Measurements from ENCODE around the gene OR6S1. TPM values are rescaled to one million over a fixed set of nuclear protein-coding genes. Genes with fewer than 3 reads are reported as not detected.
"Not testable (repeated sequence)": the region's sequence is repeated elsewhere in the genome, so short reads cannot be mapped to it uniquely, and the experiment has no call there.

Gene OR6S1
- total RNA-seq, 2 experiments from 2014 or later, result not detected

- intact Hi-C loops (cut with micrococcal nuclease), result no loop called here
- no peak overlapping the region for H3K4me3 Mint-ChIP-seq
- no peaks in the 10 kb centered on the region for H3K36me3 Mint-ChIP-seq
- H3K27ac Mint-ChIP-seq, result no peak overlapping the region
- CTCF ChIA-PET, result interaction anchor here (0.7 to 5.5 kb wide), 3 partner anchors 76 to 282 kb away, joined by 3 to 64 read pairs (median 15); no protein-coding TSS in a partner anchor
- H3K9me3 Mint-ChIP-seq, result no peaks in the 10 kb centered on the region
- POLR2A ChIA-PET, result no interaction called here
- no peaks in the 10 kb centered on the region for H3K27me3 Mint-ChIP-seq
- no peak for DNase-seq
- H3K4me1 Mint-ChIP-seq (ENCODE audit: low read depth), result peaks cover 8% of the 10 kb centered on the region
Measured at GRCh38 chr14:20606902-20607242, 34.6 kb downstream of the OR6S1 start.

DNA sequence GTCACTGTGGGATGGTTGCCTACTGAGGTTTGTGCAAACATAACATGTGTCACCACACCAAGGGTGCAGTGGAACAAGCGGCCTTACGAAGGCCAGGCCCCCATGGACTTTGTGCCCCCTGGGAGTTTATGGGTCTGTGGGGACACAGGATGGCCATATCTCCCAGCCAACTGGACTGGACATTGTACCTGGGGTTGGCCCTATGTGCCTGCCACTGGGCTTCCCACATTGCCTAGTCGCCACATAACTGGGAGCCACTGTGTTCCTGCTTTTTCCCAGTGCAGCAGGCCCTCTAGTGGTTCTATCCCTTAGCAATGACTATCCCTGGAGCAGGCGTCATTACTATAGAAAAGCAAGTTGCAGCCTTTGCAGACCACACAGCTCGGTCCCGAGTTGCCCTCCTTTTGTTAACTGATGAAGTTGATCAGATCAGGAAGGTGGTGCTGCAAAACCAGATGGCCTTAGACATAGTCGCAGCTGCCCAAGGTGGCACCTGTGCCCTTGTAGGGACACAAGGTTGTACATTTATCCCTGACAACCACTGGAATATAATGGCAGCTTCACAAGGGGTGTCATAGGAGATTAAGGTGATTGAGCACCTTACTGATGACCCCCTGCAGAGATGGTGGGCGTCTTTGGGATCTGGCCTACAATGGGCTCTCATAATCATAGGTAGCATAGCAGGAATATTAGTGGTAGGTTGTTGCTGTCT is 35.1 kb downstream of the OR6S1 start:
- H3K27ac Mint-ChIP-seq, result no peak overlapping the region
- no peaks in the 10 kb centered on the region for H3K27me3 Mint-ChIP-seq
- ChIA-PET CTCF (interaction anchor here (3.0 to 5.5 kb wide), 2 partner anchors 75 to 277 kb away, joined by 15 to 64 read pairs; no protein-coding TSS in a partner anchor), POLR2A (interaction anchor here (0.6 kb wide), 1 partner anchor 191 kb away, joined by 3 read pairs; no protein-coding TSS in a partner anchor)
- peaks cover 8% of the 10 kb centered on the region for H3K4me1 Mint-ChIP-seq (ENCODE audit: low read depth)
- intact Hi-C loops (cut with micrococcal nuclease), result no loop called here
- no peaks in the 10 kb centered on the region for H3K36me3 Mint-ChIP-seq
- H3K9me3 Mint-ChIP-seq, result no peaks in the 10 kb centered on the region
- DNase-seq, result no peak
- H3K4me3 Mint-ChIP-seq, result no peak overlapping the region

DNA sequence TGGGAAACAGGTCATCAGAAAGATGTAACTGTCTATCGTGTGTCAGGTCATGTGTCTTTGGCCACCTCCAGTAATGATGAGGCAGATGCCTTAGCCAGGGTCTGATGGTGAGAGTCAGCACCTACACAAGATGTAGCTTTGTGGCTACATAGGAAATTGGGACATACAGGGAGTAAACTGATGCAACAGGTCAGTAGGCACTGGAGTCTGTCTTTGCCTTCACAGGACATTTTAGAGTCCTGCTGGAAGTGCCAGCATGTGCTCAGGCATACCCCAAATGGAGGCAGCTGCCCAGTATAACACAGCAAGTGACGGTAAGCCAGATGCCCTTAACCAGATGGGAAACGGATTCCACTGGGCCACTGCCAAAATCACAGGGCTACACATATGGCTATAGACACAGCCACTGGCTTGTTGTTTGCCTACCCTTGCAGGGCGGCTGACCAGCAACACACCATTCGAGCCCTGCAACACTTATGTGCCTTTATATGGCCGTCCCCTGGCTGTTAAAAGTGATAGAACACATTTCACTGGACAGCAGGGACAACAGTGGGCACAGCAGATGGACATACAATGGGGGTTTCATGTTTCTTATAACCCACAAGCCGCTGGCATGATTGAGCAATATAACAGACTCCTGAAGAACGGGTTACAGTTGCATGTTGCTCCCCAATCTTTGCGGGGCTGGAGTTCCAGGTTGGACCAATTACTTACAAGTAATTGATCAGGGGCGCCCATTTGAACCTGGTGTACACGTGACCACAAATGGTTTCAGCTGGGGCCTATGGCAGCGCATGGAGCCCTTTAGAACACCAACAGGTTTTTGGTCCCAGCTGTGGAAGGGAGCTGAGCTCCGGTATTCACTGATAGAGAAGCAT is 37.4 kb downstream of the OR6S1 start:
- no peak for DNase-seq
- Mint-ChIP-seq H3K27ac (no peak overlapping the region), H3K4me1 (ENCODE audit: low read depth) (peaks cover 8% of the 10 kb centered on the region), H3K36me3 (no peaks in the 10 kb centered on the region), H3K27me3 (no peaks in the 10 kb centered on the region), H3K9me3 (no peaks in the 10 kb centered on the region), H3K4me3 (no peak overlapping the region)
- ChIA-PET CTCF (no interaction called here), POLR2A (no interaction called here)
- intact Hi-C loops (cut with micrococcal nuclease), result no loop called here

DNA sequence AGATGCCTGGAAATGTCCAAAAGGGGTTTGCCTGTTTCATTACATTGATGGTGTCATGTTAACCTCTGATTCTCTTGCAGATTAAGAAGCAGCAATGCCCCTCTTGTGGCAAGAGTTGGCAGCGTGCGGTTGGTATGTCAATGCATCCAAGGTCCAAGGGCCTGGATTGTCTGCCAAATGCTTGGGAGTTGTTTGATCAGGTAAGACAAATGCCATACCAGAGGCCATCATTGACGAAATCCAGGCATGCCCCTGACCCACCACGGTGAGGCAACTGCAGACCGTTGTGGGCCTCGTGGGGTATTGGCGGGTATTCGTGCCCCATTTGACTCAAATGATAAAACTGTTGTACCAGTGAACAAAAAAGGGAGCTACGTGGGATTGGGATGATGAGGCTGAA is 38.9 kb downstream of the OR6S1 start:
- H3K27me3 Mint-ChIP-seq, result no peaks in the 10 kb centered on the region
- DNase-seq, result no peak
- H3K4me3 Mint-ChIP-seq, result no peak overlapping the region
- no peaks in the 10 kb centered on the region for H3K36me3 Mint-ChIP-seq
- no peak overlapping the region for H3K27ac Mint-ChIP-seq
- intact Hi-C loops (cut with micrococcal nuclease), result no loop called here
- H3K9me3 Mint-ChIP-seq, result no peaks in the 10 kb centered on the region
- ChIA-PET POLR2A (no interaction called here), CTCF (no interaction called here)
- peaks cover 3% of the 10 kb centered on the region for H3K4me1 Mint-ChIP-seq (ENCODE audit: low read depth)

GRCh38 chr14:20601522-20601921 is 40.0 kb downstream of the OR6S1 start:
- ChIA-PET CTCF (no interaction called here), POLR2A (no interaction called here)
- DNase-seq, result no peak
- no peak overlapping the region for H3K27ac Mint-ChIP-seq
- no peaks in the 10 kb centered on the region for H3K27me3 Mint-ChIP-seq
- intact Hi-C loops (cut with micrococcal nuclease), result no loop called here
- no peak overlapping the region for H3K4me3 Mint-ChIP-seq
- H3K4me1 Mint-ChIP-seq (ENCODE audit: low read depth), result no peaks in the 10 kb centered on the region
- H3K9me3 Mint-ChIP-seq, result no peaks in the 10 kb centered on the region
- no peaks in the 10 kb centered on the region for H3K36me3 Mint-ChIP-seq

DNA sequence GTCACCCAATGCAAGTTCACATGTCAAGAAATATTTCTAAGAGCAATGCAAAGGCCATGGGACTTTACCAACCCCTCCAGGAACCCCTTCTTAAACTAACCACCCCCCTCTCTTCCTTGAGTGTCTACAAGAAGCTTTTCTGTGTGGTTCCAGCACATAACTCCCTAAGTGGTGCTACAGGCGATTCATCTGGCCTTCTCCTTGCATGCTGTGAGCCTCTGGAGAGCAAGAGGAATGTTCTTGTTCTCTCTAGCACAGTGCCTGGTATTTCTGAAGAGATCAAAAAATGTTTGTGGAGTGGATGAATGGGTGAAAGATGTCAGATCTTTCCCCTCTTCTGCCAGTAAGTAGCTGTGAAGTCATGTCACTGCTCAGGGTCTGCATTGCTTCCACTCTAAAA is 44.4 kb downstream of the OR6S1 start:
- H3K4me3 Mint-ChIP-seq, result no peak overlapping the region
- no peak for DNase-seq
- H3K9me3 Mint-ChIP-seq, result no peaks in the 10 kb centered on the region
- POLR2A ChIA-PET, result no interaction called here
- H3K27me3 Mint-ChIP-seq, result peaks cover 2% of the 10 kb centered on the region
- H3K4me1 Mint-ChIP-seq (ENCODE audit: low read depth), result no peaks in the 10 kb centered on the region
- intact Hi-C loops (cut with micrococcal nuclease), result no loop called here
- H3K36me3 Mint-ChIP-seq, result no peaks in the 10 kb centered on the region
- H3K27ac Mint-ChIP-seq, result no peak overlapping the region
- CTCF ChIA-PET, result interaction anchor here (0.6 to 0.9 kb wide), 3 partner anchors 12 to 99 kb away, joined by 3 read pairs; no protein-coding TSS in a partner anchor

- intact Hi-C loops (cut with micrococcal nuclease); H3K36me3 Mint-ChIP-seq; H3K9me3 Mint-ChIP-seq; CTCF ChIA-PET; H3K27me3 Mint-ChIP-seq; H3K4me3 Mint-ChIP-seq; H3K4me1 Mint-ChIP-seq (ENCODE audit: low read depth); POLR2A ChIA-PET; DNase-seq; H3K27ac Mint-ChIP-seq: not testable (repeated sequence)
Measured at GRCh38 chr14:20595726-20596125, 45.8 kb downstream of the OR6S1 start.

- no peak overlapping the region for H3K4me3 Mint-ChIP-seq
Measured at GRCh38 chr14:20592574-20592973, 48.9 kb downstream of the OR6S1 start.

GRCh38 chr14:20591235-20591634 is 50.3 kb downstream of the OR6S1 start, which contains the start of gene RNASE12:
RNASE12 (minus strand) TSS chr14:20591376; CDS start chr14:20590723, 653 bp downstream.
- Mint-ChIP-seq H3K36me3 (no peaks in the 10 kb centered on the region), H3K4me3 (no peak within 1 kb of the TSS), H3K4me1 (ENCODE audit: low read depth) (no peaks in the 10 kb centered on the region), H3K9me3 (no peaks in the 10 kb centered on the region), H3K27me3 (peaks cover 3% of the 10 kb centered on the region), H3K27ac (no peak within 1 kb of the TSS)
- ChIA-PET POLR2A (no interaction called here), CTCF (no interaction called here)
- DNase-seq, result no peak
- intact Hi-C loops (cut with micrococcal nuclease), result no loop called here

More at GRCh38 chr14:20592574-20592973, 48.9 kb downstream of the OR6S1 start:
- POLR2A ChIA-PET, result no interaction called here
- no peaks in the 10 kb centered on the region for H3K4me1 Mint-ChIP-seq (ENCODE audit: low read depth)
- H3K27me3 Mint-ChIP-seq, result peaks cover 3% of the 10 kb centered on the region
- H3K9me3 Mint-ChIP-seq, result no peaks in the 10 kb centered on the region
- no peaks in the 10 kb centered on the region for H3K36me3 Mint-ChIP-seq
- CTCF ChIA-PET, result interaction anchor here (0.7 kb wide), 1 partner anchor 10 kb away, joined by 3 read pairs; no protein-coding TSS in a partner anchor
- intact Hi-C loops (cut with micrococcal nuclease), result no loop called here
- no peak overlapping the region for H3K27ac Mint-ChIP-seq
- no peak for DNase-seq

Other genes with a start within 250 kb of the OR6S1 start
- 10 to 100 TPM; 47.1 to 49.3 TPM for gene TEP1, start 228.2 kb downstream of the OR6S1 start, total RNA-seq
- gene KLHL33, start 205.5 kb downstream of the OR6S1 start, total RNA-seq, result under 1 TPM in 1 of 2 experiments, not detected in 1; 0.12 TPM
- gene OSGEP, start 186.9 kb downstream of the OR6S1 start, total RNA-seq, result 10 to 100 TPM; 39.2 to 41.0 TPM
- gene APEX1, start 186.5 kb downstream of the OR6S1 start, total RNA-seq, result 100 to 1,000 TPM; 186 to 193 TPM
- gene PIP4P1, start 180.3 kb downstream of the OR6S1 start, total RNA-seq, result 10 to 100 TPM; 31.1 to 35.2 TPM
- 100 to 1,000 TPM; 178 to 179 TPM for gene PNP, start 172.3 kb downstream of the OR6S1 start, total RNA-seq
- gene RNASE10, start 136.2 kb downstream of the OR6S1 start, total RNA-seq, result under 1 TPM; 0.19 to 0.27 TPM
- not detected for gene RNASE9, start 80.6 kb downstream of the OR6S1 start, total RNA-seq
- not detected for gene RNASE11, start 53.7 kb downstream of the OR6S1 start, total RNA-seq
- gene RNASE12, start 50.3 kb downstream of the OR6S1 start, total RNA-seq, result not detected
- gene RNASE4, start 42.9 kb upstream of the OR6S1 start, total RNA-seq, result under 1 TPM; 0.69 to 0.70 TPM
- gene ANG, start 47.1 kb upstream of the OR6S1 start, total RNA-seq, result 1 to 10 TPM; 1.1 to 2.0 TPM
- gene EDDM3A, start 104.2 kb upstream of the OR6S1 start, total RNA-seq, result not detected
- not detected for gene EDDM3B, start 126.7 kb upstream of the OR6S1 start, total RNA-seq
- gene RNASE6, start 139.6 kb upstream of the OR6S1 start, total RNA-seq, result 1 to 10 TPM; 1.6 to 2.3 TPM
- not detected for gene RNASE1, start 161.2 kb upstream of the OR6S1 start, total RNA-seq
- gene RNASE3, start 249.7 kb upstream of the OR6S1 start, total RNA-seq, result not detected